Keratinocyte (primary cell): ENCODE data around the gene STAG3. TPM values are rescaled to one million over a fixed set of nuclear protein-coding genes. Genes with fewer than 3 reads are reported as not detected.
"Not testable (repeated sequence)": the region's sequence is repeated elsewhere in the genome, so short reads cannot be mapped to it uniquely, and the experiment has no call there.

Experiments
- DNase-seq: peaks from one replicate; pipeline ENCODE4 v3.0.0-alpha.2; 2011; ENCODE audit warnings: low read depth, missing footprints, low spot score
- FAIRE-seq: peaks from 2 replicates; lab custom pipeline; 2011; peaks lifted over from hg19 to GRCh38; lab: Jason Lieb, UNC
- H2AFZ ChIP-seq: 2 replicates; pipeline ENCODE4 v1.6.0; 2012; ENCODE audit warnings: low read length, control low read depth, inconsistent platforms; ENCODE audit not compliant: control insufficient read depth
- H3K27ac ChIP-seq: 2 replicates; pipeline ENCODE4 v1.5.1; 2011; ENCODE audit warnings: low read length; ENCODE audit not compliant: control insufficient read depth, insufficient read depth
- H3K27me3 ChIP-seq: 3 replicates; pipeline ENCODE4 v1.6.0; 2011; ENCODE audit warnings: low read length; ENCODE audit not compliant: control insufficient read depth, insufficient read depth; ENCODE audit errors: extremely low read depth
- H3K36me3 ChIP-seq, 2 experiments: 2 replicates in 1 of 2; 3 replicates in 1 of 2; pipeline ENCODE4 v1.5.1; 2011; ENCODE audit warnings: low read length in 2 of 2, mild to moderate bottlenecking in 1 of 2; ENCODE audit not compliant: control insufficient read depth in 2 of 2, insufficient read depth in 2 of 2; ENCODE audit errors: extremely low read depth in 1 of 2
- H3K4me1 ChIP-seq: 3 replicates; pipeline ENCODE4 v1.5.1; 2011; ENCODE audit warnings: low read length; ENCODE audit not compliant: control insufficient read depth, insufficient read depth; ENCODE audit errors: extremely low read depth
- H3K4me2 ChIP-seq: 3 replicates; pipeline ENCODE4 v1.6.0; 2011; ENCODE audit warnings: low read depth, low read length; ENCODE audit not compliant: control insufficient read depth, insufficient read depth; ENCODE audit errors: extremely low read depth
- H3K4me3 ChIP-seq, 3 experiments: fragments of 200-600 bp in 1 of 3; sonication (generic) in 1 of 3; 2 replicates in 2 of 3; 3 replicates in 1 of 3; pipeline ENCODE4 v1.5.1; 2011 to 2016; ENCODE audit warnings: low read length in 3 of 3, mild to moderate bottlenecking in 3 of 3, control low read depth in 2 of 3, inconsistent platforms in 1 of 3, low read depth in 1 of 3, mixed read lengths in 1 of 3, mixed run types in 1 of 3, moderate library complexity in 1 of 3; ENCODE audit not compliant: control insufficient read depth in 2 of 3, insufficient read depth in 2 of 3; ENCODE audit errors: extremely low read depth in 1 of 3
- H3K79me2 ChIP-seq: 2 replicates; pipeline ENCODE4 v1.6.0; 2012; ENCODE audit warnings: low read length; ENCODE audit not compliant: control insufficient read depth, insufficient read depth
- H3K9ac ChIP-seq: 3 replicates; pipeline ENCODE4 v1.6.0; 2011; ENCODE audit warnings: low read length; ENCODE audit not compliant: control insufficient read depth, insufficient read depth; ENCODE audit errors: extremely low read depth
- H3K9me1 ChIP-seq: 3 replicates; pipeline ENCODE4 v1.6.0; 2011; ENCODE audit warnings: low read length; ENCODE audit not compliant: control insufficient read depth, insufficient read depth; ENCODE audit errors: extremely low read depth
- H3K9me3 ChIP-seq: 2 replicates; pipeline ENCODE4 v1.5.1; 2012; ENCODE audit warnings: low read depth, low read length; ENCODE audit not compliant: control insufficient read depth
- H4K20me1 ChIP-seq: 3 replicates; pipeline ENCODE4 v1.6.0; 2011; ENCODE audit warnings: low read length; ENCODE audit not compliant: control insufficient read depth, insufficient read depth; ENCODE audit errors: extremely low read depth
- CTCF ChIP-seq, 3 experiments: IDR thresholded peaks in 1 of 3; conservative IDR thresholded peaks in 1 of 3; optimal IDR thresholded peaks in 1 of 3; 2 replicates in 2 of 3; 3 replicates in 1 of 3; pipeline versions ENCODE3 to v1.5.1; 2011; ENCODE audit warnings: low read length in 3 of 3, mild to moderate bottlenecking in 3 of 3, moderate library complexity in 2 of 3, control low read depth in 1 of 3, inconsistent platforms in 1 of 3; ENCODE audit not compliant: insufficient read depth in 2 of 3; ENCODE audit errors: extremely low read depth in 1 of 3
- EZH2 ChIP-seq: IDR thresholded peaks from one replicate; pipeline ENCODE4 v1.6.1; 2012; ENCODE audit warnings: inconsistent platforms, mild to moderate bottlenecking, low read length, moderate library complexity
- dilution Hi-C: fragments of 300-500 bp; cut with MboI; formaldehyde crosslinking; loops from one replicate; pipeline ENCODE4 v1.7.0; 2020; ENCODE audit warnings: low sequenced_read_pairs; ENCODE audit not compliant: extremely low pct_ligation_motif_present
- polyA plus RNA-seq, 5 experiments: library from polyadenylated mRNA; depleted of rRNA in 3 of 5; stranded (reverse) in 3 of 5; stranded (forward) in 1 of 5; unstranded in 1 of 5; fragments of >200 nt; gene quantifications; 1 replicate in 1 of 5; 2 replicates in 3 of 5; 3 replicates in 1 of 5; pipeline versions ENCODE4 v1.2.1 to v1.2.3, GENCODE V29; 2011 to 2012; ENCODE audit warnings: missing spikeins in 2 of 5, low read depth in 1 of 5, low replicate concordance in 1 of 5

Gene STAG3
- polyA plus RNA-seq, 1 donor (not counting 4 experiments of a cell fraction or from before 2014, with no cell fraction given): 0.28 TPM

- H3K36me3 ChIP-seq, H4K20me1 ChIP-seq, dilution Hi-C loops, H3K9me1 ChIP-seq, H3K27me3 ChIP-seq, H3K4me2 ChIP-seq, H2AFZ ChIP-seq, H3K9ac ChIP-seq, H3K4me1 ChIP-seq, H3K27ac ChIP-seq, H3K9me3 ChIP-seq, H3K79me2 ChIP-seq, H3K4me3 ChIP-seq, DNase-seq: not testable (repeated sequence)
- TF ChIP-seq CTCF (optimal IDR thresholded peaks at IDR 0.05 in 1 of 3, IDR thresholded peaks at IDR 0.05 in 1 of 3, conservative IDR thresholded peaks at IDR 0.05 in 1 of 3; ENCODE audit: extremely low read depth in 1 of 3, insufficient read depth in 2 of 3, low read length in 3 of 3): peak in 2 of 3 experiments; percentile 22 to 36
- peak; percentile 23 for FAIRE-seq
Observed at GRCh38 chr7:100217934-100218333, 40.2 kb downstream of the STAG3 start.

- FAIRE-seq: no peak
- H3K9me3 ChIP-seq: no peaks in the 10 kb centered on the region
Observed at GRCh38 chr7:100219271-100219737, 41.6 kb downstream of the STAG3 start.

GRCh38 chr7:100219801-100220585 is 42.3 kb downstream of the STAG3 start, which contains the start of gene PVRIG:
PVRIG (plus strand) TSS chr7:100219949; CDS start chr7:100219971, 22 bp downstream.
- H3K9me3 ChIP-seq, H3K36me3 ChIP-seq, FAIRE-seq, H3K27me3 ChIP-seq, H3K27ac ChIP-seq, H3K9me1 ChIP-seq, H3K4me3 ChIP-seq, H3K4me1 ChIP-seq, DNase-seq, H3K4me2 ChIP-seq, H3K9ac ChIP-seq, H4K20me1 ChIP-seq, dilution Hi-C loops, H2AFZ ChIP-seq, H3K79me2 ChIP-seq: not testable (repeated sequence)

More at GRCh38 chr7:100219271-100219737, 41.6 kb downstream of the STAG3 start:
- peaks cover 2% of the 10 kb centered on the region for H3K4me1 ChIP-seq
- no peak overlapping the region for H2AFZ ChIP-seq
- no peaks in the 10 kb centered on the region for H4K20me1 ChIP-seq
- dilution Hi-C loops: no loop called here
- no peaks in the 10 kb centered on the region for H3K36me3 ChIP-seq
- no peak for TF ChIP-seq EZH2
- no peak overlapping the region for H3K4me3 ChIP-seq
- H3K9ac ChIP-seq: no peak overlapping the region
- DNase-seq: no peak
- H3K79me2 ChIP-seq: no peaks in the 10 kb centered on the region
- H3K9me1 ChIP-seq: no peaks in the 10 kb centered on the region
- H3K27me3 ChIP-seq: no peaks in the 10 kb centered on the region
- H3K27ac ChIP-seq: no peak overlapping the region
- no peak overlapping the region for H3K4me2 ChIP-seq
